Smooth muscle cell (in vitro differentiated cells): Measurements from ENCODE around the gene CBLB. TPM values are rescaled to one million over a fixed set of nuclear protein-coding genes. Genes with fewer than 3 reads are reported as not detected.

Experiments
- DNase-seq: peaks from one replicate; lab custom pipeline; 2025; ENCODE audit not compliant: unreplicated experiment; lab: John Stamatoyannopoulos, UW
- H2AFZ ChIP-seq: fragments of 200-600 bp; sonication (generic); 2 replicates; pipeline ENCODE4 v1.6.0; 2016; ENCODE audit warnings: antibody characterized with exemption, low read depth, mild to moderate bottlenecking
- H3F3A ChIP-seq: fragments of 200-600 bp; sonication (generic); 2 replicates; pipeline ENCODE4 v1.6.0; 2017; ENCODE audit warnings: antibody characterized with exemption, low read depth
- H3K27ac ChIP-seq: fragments of 200-600 bp; sonication (generic); 2 replicates; pipeline ENCODE4 v1.5.1; 2016; ENCODE audit warnings: low read depth, mild to moderate bottlenecking
- H3K27me3 ChIP-seq: fragments of 200-600 bp; sonication (generic); 2 replicates; pipeline ENCODE4 v1.6.1; 2016; ENCODE audit warnings: low read depth, mild to moderate bottlenecking
- H3K36me3 ChIP-seq: fragments of 200-600 bp; sonication (generic); 2 replicates; pipeline ENCODE4 v1.5.1; 2016; ENCODE audit warnings: low read depth
- H3K4me1 ChIP-seq: fragments of 200-600 bp; sonication (generic); 2 replicates; pipeline ENCODE4 v1.5.1; 2016; ENCODE audit warnings: low read depth
- H3K4me2 ChIP-seq: fragments of 200-600 bp; sonication (generic); 2 replicates; pipeline ENCODE4 v1.6.0; 2016; ENCODE audit warnings: mild to moderate bottlenecking
- H3K4me3 ChIP-seq: fragments of 200-600 bp; sonication (generic); 2 replicates; pipeline ENCODE4 v1.5.1; 2016; ENCODE audit warnings: mild to moderate bottlenecking
- H3K79me2 ChIP-seq: fragments of 200-600 bp; sonication (generic); 2 replicates; pipeline ENCODE4 v1.6.0; 2016; ENCODE audit warnings: low read depth, mild to moderate bottlenecking
- H3K9ac ChIP-seq: fragments of 200-600 bp; sonication (generic); 2 replicates; pipeline ENCODE4 v1.6.0; 2016; ENCODE audit warnings: low read depth
- H3K9me3 ChIP-seq: fragments of 200-600 bp; sonication (generic); replicated peaks from 2 replicates; pipeline ENCODE4 v1.5.1; 2016; ENCODE audit warnings: low read depth
- H4K20me1 ChIP-seq: fragments of 200-600 bp; sonication (generic); 2 replicates; pipeline ENCODE4 v1.6.0; 2016; ENCODE audit warnings: low read depth
- WGBS: methylation state at CpG from one replicate; pipeline ENCODE4 v1.1.7; 2016; ENCODE audit warnings: low lambda C conversion rate; 5-methylcytosine and 5-hydroxymethylcytosine counted together
- polyA plus RNA-seq: library from polyadenylated mRNA; unstranded; fragments of >200 nt; fragmentation: Nextera tagmentation; extraction: Ambion mirVana; gene quantifications from 2 replicates; pipeline ENCODE4 v1.2.1, GENCODE V29; 2016
- total RNA-seq: library from RNA; depleted of rRNA; stranded (reverse); fragments of >200 nt; gene quantifications from 2 replicates; pipeline ENCODE4 v1.2.3, GENCODE V29; 2014
- TF ChIP-seq, protein P1 (sequence below): fragments of 200-600 bp; sonication (generic); IDR thresholded peaks from 2 replicates; pipeline ENCODE4 v1.5.1; 2017; ENCODE audit warnings: borderline replicate concordance, mild to moderate bottlenecking, antibody characterized with exemption; ENCODE audit not compliant: insufficient read depth, poor library complexity, severe bottlenecking

The CBLB gene
- total and polyA plus RNA-seq, 2 experiments from 2014 or later: 13.9 to 38.9 TPM

DNA sequence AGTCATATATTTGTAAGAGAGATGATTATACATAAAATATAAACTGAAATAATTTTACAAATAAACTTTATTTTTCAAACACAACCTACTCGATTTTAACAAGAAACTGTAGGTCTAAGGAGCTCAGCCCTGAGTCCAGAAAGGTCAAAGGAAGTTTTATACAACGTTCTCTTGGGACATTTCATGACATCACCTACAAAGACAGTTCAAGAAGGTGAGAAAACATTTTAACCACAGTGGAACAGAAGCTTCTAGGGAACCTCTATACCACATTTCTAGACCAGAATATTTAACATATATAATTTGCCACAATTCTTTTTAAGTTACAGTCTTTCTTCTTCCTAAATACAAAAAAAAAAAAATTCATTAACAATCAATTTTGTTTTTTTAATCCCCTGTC lies 40.1 kb downstream of the CBLB start:
- H3K27me3 ChIP-seq: no peaks in the 10 kb centered on the region
- TF ChIP-seq, protein P1, sequence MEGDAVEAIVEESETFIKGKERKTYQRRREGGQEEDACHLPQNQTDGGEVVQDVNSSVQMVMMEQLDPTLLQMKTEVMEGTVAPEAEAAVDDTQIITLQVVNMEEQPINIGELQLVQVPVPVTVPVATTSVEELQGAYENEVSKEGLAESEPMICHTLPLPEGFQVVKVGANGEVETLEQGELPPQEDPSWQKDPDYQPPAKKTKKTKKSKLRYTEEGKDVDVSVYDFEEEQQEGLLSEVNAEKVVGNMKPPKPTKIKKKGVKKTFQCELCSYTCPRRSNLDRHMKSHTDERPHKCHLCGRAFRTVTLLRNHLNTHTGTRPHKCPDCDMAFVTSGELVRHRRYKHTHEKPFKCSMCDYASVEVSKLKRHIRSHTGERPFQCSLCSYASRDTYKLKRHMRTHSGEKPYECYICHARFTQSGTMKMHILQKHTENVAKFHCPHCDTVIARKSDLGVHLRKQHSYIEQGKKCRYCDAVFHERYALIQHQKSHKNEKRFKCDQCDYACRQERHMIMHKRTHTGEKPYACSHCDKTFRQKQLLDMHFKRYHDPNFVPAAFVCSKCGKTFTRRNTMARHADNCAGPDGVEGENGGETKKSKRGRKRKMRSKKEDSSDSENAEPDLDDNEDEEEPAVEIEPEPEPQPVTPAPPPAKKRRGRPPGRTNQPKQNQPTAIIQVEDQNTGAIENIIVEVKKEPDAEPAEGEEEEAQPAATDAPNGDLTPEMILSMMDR: no peak
- H3K4me3 ChIP-seq: no peak overlapping the region
- H3K27ac ChIP-seq: peak overlapping the region; percentile 30
- H3K36me3 ChIP-seq: no peaks in the 10 kb centered on the region
- H3K4me1 ChIP-seq: peaks cover 11% of the 10 kb centered on the region
- no peaks in the 10 kb centered on the region for H3K9me3 ChIP-seq
- no peak for DNase-seq
- H3F3A ChIP-seq: peaks cover 12% of the 10 kb centered on the region
- no peak overlapping the region for H3K4me2 ChIP-seq
- peaks cover 49% of the 10 kb centered on the region for H3K79me2 ChIP-seq
- no peak overlapping the region for H3K9ac ChIP-seq
- WGBS: 40% methylated on average over 2 of the region's 2 CpGs
- H2AFZ ChIP-seq: no peak overlapping the region
- no peaks in the 10 kb centered on the region for H4K20me1 ChIP-seq

DNA sequence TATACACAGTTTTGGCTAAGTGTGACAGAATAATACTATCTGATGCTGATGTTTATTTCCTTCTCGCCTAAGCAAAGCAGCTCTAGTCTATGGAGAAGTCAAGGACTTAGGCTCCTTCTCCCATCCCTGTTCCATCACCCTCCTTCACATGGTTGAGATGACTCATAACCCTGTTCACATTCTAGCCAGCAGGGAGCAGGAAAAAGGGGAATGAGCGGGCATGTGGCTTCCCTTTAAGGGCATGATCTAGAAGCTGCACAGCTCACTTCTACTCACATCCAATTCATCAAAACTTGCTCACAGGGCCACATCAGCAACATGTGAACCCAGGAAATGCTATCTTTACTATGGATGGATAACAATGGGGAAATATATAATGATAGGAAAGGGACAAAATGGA lies 40.9 kb downstream of the CBLB start:
- H3K9me3 ChIP-seq: no peaks in the 10 kb centered on the region
- H3K27me3 ChIP-seq: no peaks in the 10 kb centered on the region
- TF ChIP-seq, protein P1: peak; percentile 32
- H4K20me1 ChIP-seq: no peaks in the 10 kb centered on the region
- peaks cover 16% of the 10 kb centered on the region for H3K4me1 ChIP-seq
- no peaks in the 10 kb centered on the region for H3K36me3 ChIP-seq
- 28% methylated on average over 2 of the region's 2 CpGs for WGBS
- no peak overlapping the region for H2AFZ ChIP-seq
- H3K4me3 ChIP-seq: no peak overlapping the region
- no peak overlapping the region for H3K9ac ChIP-seq
- peak overlapping the region; percentile 17 for H3K4me2 ChIP-seq
- H3F3A ChIP-seq: peaks cover 12% of the 10 kb centered on the region
- no peak for DNase-seq
- H3K79me2 ChIP-seq: peaks cover 41% of the 10 kb centered on the region
- peak overlapping the region; percentile 30 for H3K27ac ChIP-seq

DNA sequence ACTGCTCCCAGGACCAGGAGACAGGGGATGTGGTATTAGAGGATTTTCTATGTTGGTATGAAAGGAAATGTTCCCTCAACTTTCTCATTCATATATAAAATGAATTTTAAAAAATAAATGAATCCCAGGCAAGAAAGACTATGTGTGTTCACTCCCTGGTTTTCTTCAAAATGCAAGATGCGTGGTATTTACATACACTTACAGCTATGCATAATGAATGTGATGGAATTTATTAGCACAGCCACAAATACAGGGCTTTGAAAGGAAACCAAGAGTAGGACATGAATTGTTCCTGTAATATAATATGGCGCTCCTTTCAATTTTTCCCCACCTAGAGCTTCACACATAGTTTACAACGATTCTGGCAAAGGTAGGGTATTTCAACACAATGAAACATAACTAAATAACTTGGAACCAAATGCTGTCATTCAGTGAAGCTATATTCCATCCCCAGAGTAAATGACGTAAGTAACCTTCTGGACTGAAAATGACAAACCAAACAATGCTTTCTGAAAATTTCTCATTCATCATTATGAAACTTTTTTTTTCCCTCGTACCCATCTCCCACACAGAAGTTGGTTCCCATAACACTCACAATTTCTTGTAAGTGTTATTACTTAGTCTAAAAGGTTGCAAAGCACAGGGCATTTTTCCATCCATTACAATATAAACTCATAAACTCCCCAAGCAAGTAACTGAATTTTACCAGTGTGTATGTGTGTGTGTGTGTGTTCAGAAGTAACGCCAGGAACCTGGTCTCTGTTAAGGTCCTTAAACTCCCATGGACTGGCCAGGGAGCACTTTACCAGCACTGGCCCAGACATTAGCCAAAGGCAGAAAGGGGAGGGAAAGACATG lies 41.8 kb downstream of the CBLB start:
- H3K9me3 ChIP-seq: no peaks in the 10 kb centered on the region
- no peak for DNase-seq
- 88% methylated on average over 6 of the region's 6 CpGs for WGBS
- no peaks in the 10 kb centered on the region for H3K36me3 ChIP-seq
- no peak overlapping the region for H3K4me3 ChIP-seq
- no peaks in the 10 kb centered on the region for H3K27me3 ChIP-seq
- H3K4me1 ChIP-seq: peaks cover 23% of the 10 kb centered on the region
- peaks cover 38% of the 10 kb centered on the region for H3K79me2 ChIP-seq
- no peak overlapping the region for H3K4me2 ChIP-seq
- TF ChIP-seq, protein P1: no peak
- H2AFZ ChIP-seq: no peak overlapping the region
- H3K27ac ChIP-seq: no peak overlapping the region
- peaks cover 19% of the 10 kb centered on the region for H3F3A ChIP-seq
- H4K20me1 ChIP-seq: no peaks in the 10 kb centered on the region
- no peak overlapping the region for H3K9ac ChIP-seq
